Fibroblast of lung (primary cell): ENCODE data around the gene TCAIM. TPM values are rescaled to one million over a fixed set of nuclear protein-coding genes. Genes with fewer than 3 reads are reported as not detected.

Experiments used
- DNase-seq, 2 donors: peaks; one replicate each; pipeline versions ENCODE4 v3.0.0 to v3.0.0-alpha.2; 2010; ENCODE audit warnings: low read depth in 2 of 2
- H2AFZ ChIP-seq: 2 replicates; pipeline ENCODE4 v1.5.1; 2012; ENCODE audit warnings: low read length, control low read depth, inconsistent platforms
- H3K27ac ChIP-seq: 2 replicates; pipeline ENCODE4 v1.5.1; 2011; ENCODE audit warnings: low read length, control low read depth; ENCODE audit not compliant: insufficient read depth
- H3K27me3 ChIP-seq: 2 replicates; pipeline ENCODE4 v1.5.1; 2011; ENCODE audit warnings: mild to moderate bottlenecking, low read length; ENCODE audit not compliant: control insufficient read depth, insufficient read depth
- H3K36me3 ChIP-seq: 2 replicates; pipeline ENCODE4 v1.5.1; 2011; ENCODE audit warnings: low read length; ENCODE audit not compliant: control insufficient read depth, insufficient read depth
- H3K4me1 ChIP-seq: 2 replicates; pipeline ENCODE4 v1.5.1; 2011; ENCODE audit warnings: low read length; ENCODE audit not compliant: control insufficient read depth, insufficient read depth; ENCODE audit errors: extremely low read depth
- H3K4me2 ChIP-seq: 2 replicates; pipeline ENCODE4 v1.5.1; 2011; ENCODE audit warnings: low read length, control low read depth; ENCODE audit not compliant: insufficient read depth; ENCODE audit errors: extremely low read depth
- H3K4me3 ChIP-seq, 4 experiments: fragments of 200-600 bp in 1 of 4; sonication (generic) in 1 of 4; replicated peaks in 1 of 4; 2 replicates each; pipeline ENCODE4 v1.5.1; 2011 to 2016; ENCODE audit warnings: low read length in 4 of 4, low read depth in 3 of 4, mild to moderate bottlenecking in 3 of 4, control low read depth in 2 of 4, inconsistent platforms in 1 of 4, mixed read lengths in 1 of 4; ENCODE audit not compliant: insufficient read depth in 1 of 4; ENCODE audit errors: control extremely low read depth in 1 of 4
- H3K79me2 ChIP-seq: 2 replicates; pipeline ENCODE4 v1.5.1; 2012; ENCODE audit warnings: mild to moderate bottlenecking, low read length, inconsistent platforms; ENCODE audit not compliant: control insufficient read depth, insufficient read depth
- H3K9ac ChIP-seq: 2 replicates; pipeline ENCODE4 v1.5.1; 2011; ENCODE audit warnings: mild to moderate bottlenecking, low read length, control low read depth; ENCODE audit not compliant: insufficient read depth
- H3K9me3 ChIP-seq: 2 replicates; pipeline ENCODE4 v1.5.1; 2012; ENCODE audit warnings: low read depth, low read length; ENCODE audit not compliant: control insufficient read depth, insufficient read depth
- H4K20me1 ChIP-seq: 2 replicates; pipeline ENCODE4 v1.5.1; 2011; ENCODE audit warnings: low read length; ENCODE audit not compliant: control insufficient read depth, insufficient read depth; ENCODE audit errors: extremely low read depth
- CTCF ChIP-seq, 2 donors: IDR thresholded peaks in 1 of 2; conservative IDR thresholded peaks in 1 of 2; 1 replicate in 1 of 2; 2 replicates in 1 of 2; pipeline ENCODE4 v1.5.1; 2011 to 2012; ENCODE audit warnings: low read length in 2 of 2, control low read depth in 1 of 2, inconsistent platforms in 1 of 2, low read depth in 1 of 2, mild to moderate bottlenecking in 1 of 2
- EZH2 ChIP-seq: IDR thresholded peaks from 2 replicates; pipeline ENCODE4 v1.5.1; 2012; ENCODE audit warnings: low read length, control low read depth, mild to moderate bottlenecking; ENCODE audit errors: missing control alignments
- polyA plus RNA-seq, 2 donors: library from polyadenylated mRNA; depleted of rRNA in 1 of 2; stranded (reverse) in 1 of 2; unstranded in 1 of 2; fragments of >200 nt; gene quantifications; 2 replicates each; pipeline ENCODE4 v1.2.1, GENCODE V29; 2011 to 2012; ENCODE audit warnings: missing spikeins in 1 of 2
- total RNA-seq: library from RNA; depleted of rRNA; stranded (reverse); fragments of >200 nt; gene quantifications from 2 replicates; pipeline ENCODE4 v1.2.1, GENCODE V29; 2014

TCAIM gene
- total and polyA plus RNA-seq, 2 donors (not counting 1 experiment from before 2014, with no cell fraction given) = 29.8 to 46.6 TPM

DNA sequence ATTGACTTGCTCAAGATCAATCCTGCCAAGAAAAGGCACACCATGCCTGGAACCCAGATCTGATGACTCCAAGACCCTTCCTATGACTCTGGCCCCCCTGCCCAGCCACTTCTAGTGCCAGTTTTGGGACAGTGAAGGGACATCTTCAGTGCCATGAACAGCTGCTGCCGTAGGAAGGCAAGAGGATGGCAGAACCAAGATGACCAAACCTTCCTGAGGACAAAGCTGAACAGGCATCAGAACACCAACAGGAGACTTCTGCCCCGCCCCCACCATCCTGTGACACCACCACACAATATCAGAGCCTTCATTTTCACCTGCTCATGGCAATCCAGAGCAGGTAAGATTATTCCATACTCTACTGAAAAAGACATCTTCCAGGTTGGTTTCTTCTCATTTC is 105.9 kb downstream of the TCAIM start:
- no peak for DNase-seq
- H3K79me2 ChIP-seq = no peaks in the 10 kb centered on the region
- H3K4me3 ChIP-seq = no peak overlapping the region
- peaks cover 20% of the 10 kb centered on the region for H3K36me3 ChIP-seq
- H3K9ac ChIP-seq = no peak overlapping the region
- H3K4me2 ChIP-seq = no peak overlapping the region
- H2AFZ ChIP-seq = no peak overlapping the region
- TF ChIP-seq CTCF (conservative IDR thresholded peaks at IDR 0.05 in 1 of 2, IDR thresholded peaks at IDR 0.05 in 1 of 2; ENCODE audit: low read depth in 1 of 2, low read length in 2 of 2) (no peak), EZH2 (no peak)
- H3K9me3 ChIP-seq = peaks cover 6% of the 10 kb centered on the region
- peaks cover 4% of the 10 kb centered on the region for H3K4me1 ChIP-seq
- no peaks in the 10 kb centered on the region for H4K20me1 ChIP-seq
- no peak overlapping the region for H3K27ac ChIP-seq
- H3K27me3 ChIP-seq = no peaks in the 10 kb centered on the region

GRCh38 chr3:44444896-44445691 is 106.5 kb downstream of the TCAIM start:
- Histone ChIP-seq H3K4me2 (no peak overlapping the region), H3K9ac (no peak overlapping the region), H3K27ac (no peak overlapping the region), H3K9me3 (peaks cover 6% of the 10 kb centered on the region), H3K27me3 (no peaks in the 10 kb centered on the region), H3K4me3 (no peak overlapping the region), H3K36me3 (peaks cover 22% of the 10 kb centered on the region), H3K79me2 (no peaks in the 10 kb centered on the region), H4K20me1 (no peaks in the 10 kb centered on the region), H2AFZ (no peak overlapping the region), H3K4me1 (peaks cover under 1% of the 10 kb centered on the region)
- TF ChIP-seq EZH2 = no peak
- TF ChIP-seq CTCF (conservative IDR thresholded peaks at IDR 0.05 in 1 of 2, IDR thresholded peaks at IDR 0.05 in 1 of 2; ENCODE audit: low read depth in 1 of 2, low read length in 2 of 2) = no peak
- no peak for DNase-seq

DNA sequence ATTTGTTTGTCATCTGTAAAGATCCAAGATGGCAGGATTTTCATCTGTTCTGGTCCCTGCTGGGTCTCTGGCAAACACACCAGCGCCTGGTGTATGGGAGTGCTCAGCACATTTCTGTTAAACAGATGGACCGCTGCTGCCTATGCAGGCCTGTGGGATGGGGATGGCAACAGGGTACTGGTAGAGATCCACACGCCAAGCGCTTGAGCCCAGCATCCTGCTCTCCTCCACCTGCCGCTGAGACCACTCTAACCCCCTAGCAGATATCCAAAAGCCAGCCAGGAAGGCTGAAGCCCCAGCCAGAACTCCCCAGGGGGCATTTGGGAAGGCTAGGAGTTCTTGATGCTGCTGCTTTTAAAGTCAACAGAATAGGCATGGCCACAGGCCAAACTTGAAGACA is 107.2 kb downstream of the TCAIM start:
- Histone ChIP-seq H3K27ac (no peak overlapping the region), H2AFZ (no peak overlapping the region), H4K20me1 (no peaks in the 10 kb centered on the region), H3K36me3 (peaks cover 24% of the 10 kb centered on the region), H3K27me3 (no peaks in the 10 kb centered on the region), H3K4me1 (no peaks in the 10 kb centered on the region), H3K9me3 (peaks cover 6% of the 10 kb centered on the region), H3K9ac (no peak overlapping the region), H3K79me2 (no peaks in the 10 kb centered on the region), H3K4me3 (no peak overlapping the region), H3K4me2 (no peak overlapping the region)
- TF ChIP-seq CTCF (conservative IDR thresholded peaks at IDR 0.05 in 1 of 2, IDR thresholded peaks at IDR 0.05 in 1 of 2; ENCODE audit: low read depth in 1 of 2, low read length in 2 of 2) (no peak), EZH2 (no peak)
- no peak for DNase-seq
